Bronchial epithelial cell (primary cell): ENCODE data around the gene DOCK9. TPM values are rescaled to one million over a fixed set of nuclear protein-coding genes. Genes with fewer than 3 reads are reported as not detected.

Experiments
- DNase-seq: peaks from one replicate; pipeline ENCODE4 v3.0.0-alpha.2; 2010; ENCODE audit warnings: low read depth
- FAIRE-seq: peaks from 2 replicates; lab custom pipeline; 2011; peaks lifted over from hg19 to GRCh38; lab: Jason Lieb, UNC
- H3K27me3 ChIP-seq: 2 replicates; pipeline ENCODE4 v1.5.1; 2011; ENCODE audit warnings: low read length; ENCODE audit not compliant: control insufficient read depth, insufficient read depth
- H3K36me3 ChIP-seq: 2 replicates; pipeline ENCODE4 v1.5.1; 2011; ENCODE audit warnings: low read length; ENCODE audit not compliant: control insufficient read depth, insufficient read depth
- H3K4me3 ChIP-seq: 2 replicates; pipeline ENCODE4 v1.5.1; 2011; ENCODE audit warnings: mild to moderate bottlenecking, low read depth, low read length, control low read depth
- total RNA-seq: library from RNA; depleted of rRNA; stranded (reverse); fragments of >200 nt; gene quantifications from 2 replicates; pipeline ENCODE4 v1.2.1, GENCODE V29; 2014
- TF ChIP-seq, protein P1 (sequence below): IDR thresholded peaks from 2 replicates; pipeline ENCODE4 v1.5.1; 2011; ENCODE audit warnings: mild to moderate bottlenecking, moderate library complexity, low read length, control low read depth, inconsistent platforms; ENCODE audit not compliant: insufficient read depth, severe bottlenecking

The DOCK9 gene
- total RNA-seq, 1 donor from 2014 or later: 72.9 TPM

DNA sequence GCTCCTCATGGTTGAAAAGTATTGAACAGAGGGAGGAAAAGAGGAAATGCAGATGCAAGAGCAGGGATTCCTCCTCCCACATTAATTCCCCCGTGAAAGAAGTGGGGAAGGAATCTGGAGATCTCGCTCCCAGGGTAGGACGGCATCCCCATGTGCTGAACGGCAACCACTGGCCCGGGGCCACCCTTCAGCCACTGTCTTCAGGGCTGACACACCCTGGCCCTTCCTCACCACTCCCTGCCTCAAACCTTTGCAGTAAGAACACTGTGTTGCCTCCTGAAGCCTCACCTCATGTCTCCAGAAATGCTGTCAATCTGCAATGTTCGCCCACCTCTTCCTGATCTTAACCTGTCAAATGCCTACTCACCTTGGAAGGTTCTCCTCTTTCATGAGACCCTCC lies 10.9 kb upstream of the DOCK9 start:
- no peak for DNase-seq
- TF ChIP-seq, protein P1, sequence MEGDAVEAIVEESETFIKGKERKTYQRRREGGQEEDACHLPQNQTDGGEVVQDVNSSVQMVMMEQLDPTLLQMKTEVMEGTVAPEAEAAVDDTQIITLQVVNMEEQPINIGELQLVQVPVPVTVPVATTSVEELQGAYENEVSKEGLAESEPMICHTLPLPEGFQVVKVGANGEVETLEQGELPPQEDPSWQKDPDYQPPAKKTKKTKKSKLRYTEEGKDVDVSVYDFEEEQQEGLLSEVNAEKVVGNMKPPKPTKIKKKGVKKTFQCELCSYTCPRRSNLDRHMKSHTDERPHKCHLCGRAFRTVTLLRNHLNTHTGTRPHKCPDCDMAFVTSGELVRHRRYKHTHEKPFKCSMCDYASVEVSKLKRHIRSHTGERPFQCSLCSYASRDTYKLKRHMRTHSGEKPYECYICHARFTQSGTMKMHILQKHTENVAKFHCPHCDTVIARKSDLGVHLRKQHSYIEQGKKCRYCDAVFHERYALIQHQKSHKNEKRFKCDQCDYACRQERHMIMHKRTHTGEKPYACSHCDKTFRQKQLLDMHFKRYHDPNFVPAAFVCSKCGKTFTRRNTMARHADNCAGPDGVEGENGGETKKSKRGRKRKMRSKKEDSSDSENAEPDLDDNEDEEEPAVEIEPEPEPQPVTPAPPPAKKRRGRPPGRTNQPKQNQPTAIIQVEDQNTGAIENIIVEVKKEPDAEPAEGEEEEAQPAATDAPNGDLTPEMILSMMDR: no peak
- Histone ChIP-seq H3K4me3 (no peak overlapping the region), H3K36me3 (no peaks in the 10 kb centered on the region), H3K27me3 (no peaks in the 10 kb centered on the region)
- FAIRE-seq: no peak

DNA sequence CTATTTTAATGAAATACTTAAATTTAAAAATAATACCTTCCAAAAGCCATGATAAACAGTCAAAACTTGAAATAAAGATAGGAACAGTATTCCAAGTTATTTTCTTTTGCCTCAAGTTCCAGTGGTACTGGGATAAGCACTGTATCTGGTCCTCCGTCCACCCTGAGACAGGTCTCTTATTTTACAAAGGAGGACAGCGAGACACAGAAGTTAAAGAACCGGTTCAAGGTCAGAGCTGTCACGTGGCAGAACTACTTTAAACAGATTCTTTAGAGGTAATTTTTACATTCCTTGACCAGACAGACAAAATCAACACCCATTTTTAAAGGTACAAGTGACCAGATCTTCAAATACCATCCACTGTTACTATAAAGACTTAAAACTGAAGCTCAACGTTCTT lies 10.4 kb upstream of the DOCK9 start:
- no peak for DNase-seq
- FAIRE-seq: no peak
- Histone ChIP-seq H3K36me3 (no peaks in the 10 kb centered on the region), H3K27me3 (no peaks in the 10 kb centered on the region), H3K4me3 (no peak overlapping the region)
- TF ChIP-seq, protein P1: no peak

DNA sequence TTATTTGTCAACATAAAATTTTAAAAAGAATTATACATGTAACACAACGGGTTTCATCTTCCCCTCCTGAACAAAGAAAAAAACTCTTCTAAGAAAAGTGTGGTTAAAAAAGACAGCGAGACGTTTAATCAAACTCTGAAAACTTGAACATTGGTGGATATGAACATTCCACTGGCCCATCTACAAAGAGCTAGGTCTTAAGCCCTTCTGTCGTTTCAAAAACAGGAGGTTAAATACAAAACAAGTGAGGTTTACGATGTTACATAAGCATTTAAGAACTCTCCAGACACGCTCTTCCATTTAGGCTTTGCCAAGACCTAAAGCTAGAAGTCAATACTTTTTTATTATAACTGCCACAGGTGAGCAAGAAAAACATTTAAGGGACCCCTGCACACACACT lies 9.4 kb upstream of the DOCK9 start:
- DNase-seq (no peak), FAIRE-seq (no peak)
- Histone ChIP-seq H3K4me3 (no peak overlapping the region), H3K27me3 (no peaks in the 10 kb centered on the region), H3K36me3 (no peaks in the 10 kb centered on the region)
- TF ChIP-seq, protein P1: no peak

DNA sequence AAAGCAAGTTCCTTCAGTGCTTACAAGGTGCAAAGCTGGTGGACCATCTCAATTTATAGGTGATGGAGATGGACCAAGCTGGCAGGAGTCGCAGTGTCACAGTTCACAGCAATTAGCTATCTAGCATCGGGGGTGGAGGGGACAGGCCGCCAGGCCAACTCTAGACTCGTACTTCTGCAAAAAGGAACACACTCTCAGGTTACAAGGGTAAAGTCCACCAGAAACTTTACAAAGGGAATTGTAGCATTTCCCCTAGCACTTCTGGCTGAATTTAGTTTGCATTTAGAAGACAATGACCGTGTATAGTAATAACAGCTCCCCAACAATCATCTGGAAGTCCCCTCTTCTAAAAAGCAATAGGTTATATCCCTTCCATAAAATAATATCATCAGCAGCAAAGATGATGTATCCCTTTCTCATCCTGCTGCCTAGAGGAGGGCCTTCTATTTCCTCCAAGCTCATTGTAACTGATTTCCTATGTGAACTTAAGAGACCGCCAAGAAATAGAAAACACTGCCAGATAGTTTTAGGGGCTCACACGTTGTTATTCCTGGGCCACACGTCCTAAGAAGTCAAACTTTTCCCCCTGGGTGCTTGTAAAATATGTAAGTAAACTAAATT lies 8.5 kb upstream of the DOCK9 start:
- TF ChIP-seq, protein P1: no peak
- Histone ChIP-seq H3K4me3 (no peak overlapping the region), H3K36me3 (no peaks in the 10 kb centered on the region), H3K27me3 (no peaks in the 10 kb centered on the region)
- FAIRE-seq (peak; percentile 50), DNase-seq (no peak)

DNA sequence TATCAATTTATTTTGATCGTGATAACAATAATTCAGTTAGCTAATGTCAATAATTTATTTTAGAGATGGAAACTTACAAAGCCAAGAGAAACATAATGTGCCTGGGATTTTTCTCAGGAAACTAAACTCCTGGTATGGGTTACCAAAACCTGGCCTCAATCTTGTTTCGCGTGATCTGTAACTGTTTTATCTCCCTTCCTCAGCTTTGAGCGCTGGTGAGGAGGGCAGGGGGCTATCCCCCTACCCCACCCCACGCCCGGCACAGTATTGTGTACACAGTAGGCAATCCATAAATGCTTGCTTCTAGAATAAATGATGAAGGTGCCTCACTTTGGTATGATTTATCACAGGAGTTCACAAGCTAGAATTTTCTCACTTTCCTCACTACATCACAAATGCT lies 7.7 kb upstream of the DOCK9 start:
- no peaks in the 10 kb centered on the region for H3K36me3 ChIP-seq
- TF ChIP-seq, protein P1: no peak
- no peak overlapping the region for H3K4me3 ChIP-seq
- no peak for DNase-seq
- H3K27me3 ChIP-seq: no peaks in the 10 kb centered on the region
- FAIRE-seq: no peak

DNA sequence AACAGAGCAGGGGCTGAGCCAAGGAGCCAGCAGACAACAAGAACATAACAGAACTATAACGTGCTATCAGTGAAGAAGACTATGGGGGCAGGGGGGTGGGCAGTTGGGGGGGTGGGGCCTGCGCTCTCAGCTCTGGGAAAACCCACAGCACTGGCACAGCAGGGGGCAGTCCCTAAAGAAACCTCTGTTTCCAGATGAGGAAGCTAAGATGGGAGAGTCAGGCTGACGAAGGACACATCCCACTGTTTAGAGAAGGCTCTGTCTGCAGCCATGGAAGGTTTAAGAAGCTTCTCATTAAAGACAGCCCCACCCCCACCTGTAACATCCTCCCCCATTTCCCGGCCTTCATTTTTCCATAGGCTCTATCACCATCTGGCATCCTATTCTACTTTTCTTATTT lies 7.1 kb upstream of the DOCK9 start:
- Histone ChIP-seq H3K4me3 (no peak overlapping the region), H3K36me3 (no peaks in the 10 kb centered on the region), H3K27me3 (no peaks in the 10 kb centered on the region)
- DNase-seq (no peak), FAIRE-seq (no peak)
- TF ChIP-seq, protein P1: no peak
